GM03348 (cell line): ENCODE data around the gene NDRG2.
"Not testable (repeated sequence)": the region's sequence is repeated elsewhere in the genome, so short reads cannot be mapped to it uniquely, and the experiment has no call there.

Experiments used
- DNase-seq: peaks from one replicate; pipeline ENCODE4 v3.0.0; 2012; ENCODE audit warnings: low spot score

The NDRG2 gene

DNA sequence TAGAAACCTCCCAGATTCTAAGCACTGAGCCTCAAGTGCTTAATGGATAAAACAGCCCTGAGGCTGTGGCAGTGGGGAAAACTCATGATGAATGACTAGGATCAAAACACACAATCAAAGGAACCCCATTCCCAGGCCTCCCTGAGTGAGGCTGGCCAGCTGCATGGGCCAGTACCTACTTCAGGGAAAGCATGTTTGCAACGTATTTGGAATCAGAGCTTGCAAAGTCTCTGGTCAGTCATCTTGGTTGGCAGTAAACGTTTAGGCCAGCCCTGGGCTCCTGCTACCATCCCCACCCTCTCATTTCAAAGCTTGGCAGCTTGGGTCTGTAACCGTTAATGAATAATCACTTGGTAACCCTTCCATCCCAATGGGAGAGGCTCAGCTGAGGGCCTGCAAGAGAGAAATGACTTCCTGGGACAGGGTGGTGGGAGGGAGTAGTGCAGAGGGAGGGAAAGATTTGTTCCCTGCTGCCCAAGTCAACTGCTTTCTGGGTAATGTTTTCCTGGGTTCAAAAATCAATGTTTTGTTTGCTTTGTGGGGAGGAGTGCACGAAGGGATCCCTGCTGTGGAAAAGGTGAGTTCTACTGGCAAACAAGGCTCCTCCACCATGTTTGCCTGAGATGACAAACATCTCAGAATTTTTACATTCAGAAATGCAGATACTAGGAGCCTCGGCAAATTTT is 30.7 kb upstream of the NDRG2 start:
- no peak for DNase-seq

DNA sequence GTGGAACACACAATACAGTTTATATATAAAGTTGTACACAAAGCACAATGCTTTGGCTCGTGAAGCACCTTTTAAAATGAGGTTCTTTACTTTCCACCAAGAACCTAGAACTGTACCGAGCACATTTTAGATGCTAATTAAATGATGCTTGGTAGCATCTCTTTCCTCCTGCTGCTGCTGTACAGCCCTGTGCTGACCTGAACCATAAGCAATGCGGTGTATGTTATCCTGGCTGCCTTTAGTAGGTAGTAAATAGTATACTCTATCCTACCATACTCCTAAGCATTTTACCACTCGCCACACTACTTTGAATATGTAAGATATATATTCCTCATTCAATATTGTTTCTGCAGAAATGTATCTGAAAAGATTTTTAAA is 29.9 kb upstream of the NDRG2 start:
- no peak for DNase-seq

DNA sequence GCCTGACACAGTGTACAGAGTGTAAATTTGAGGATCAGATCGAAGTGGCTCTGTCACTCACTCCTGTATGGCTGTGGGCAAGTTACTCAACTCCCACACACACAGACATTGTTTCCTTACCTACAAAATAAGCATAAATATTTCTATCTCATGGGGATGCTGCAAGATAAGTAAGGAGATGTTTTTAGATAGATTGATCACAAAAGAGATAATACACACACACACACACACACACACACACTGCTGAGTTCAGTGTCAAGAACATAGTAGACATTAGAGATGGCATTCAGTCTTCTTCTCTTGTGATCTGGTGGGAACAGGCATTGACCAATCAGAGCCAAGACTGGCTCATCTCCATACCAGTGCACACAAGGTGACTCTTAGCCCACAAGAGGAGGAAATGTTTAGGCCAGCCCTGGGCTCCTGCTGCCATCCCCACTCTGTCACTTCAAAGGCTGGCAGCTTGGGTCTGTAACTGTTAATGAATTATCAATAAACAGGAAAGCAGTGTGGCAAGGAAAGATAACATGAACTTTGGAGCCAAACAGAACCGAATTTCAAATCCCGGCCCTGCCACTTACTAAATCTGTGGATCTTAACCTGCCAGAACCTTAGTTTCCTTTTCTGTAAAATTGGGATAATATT is 29.4 kb upstream of the NDRG2 start:
- no peak for DNase-seq

- DNase-seq = no peak
These were observed 28.6 kb upstream of the NDRG2 start for GRCh38 chr14:21053184-21054122.

DNA sequence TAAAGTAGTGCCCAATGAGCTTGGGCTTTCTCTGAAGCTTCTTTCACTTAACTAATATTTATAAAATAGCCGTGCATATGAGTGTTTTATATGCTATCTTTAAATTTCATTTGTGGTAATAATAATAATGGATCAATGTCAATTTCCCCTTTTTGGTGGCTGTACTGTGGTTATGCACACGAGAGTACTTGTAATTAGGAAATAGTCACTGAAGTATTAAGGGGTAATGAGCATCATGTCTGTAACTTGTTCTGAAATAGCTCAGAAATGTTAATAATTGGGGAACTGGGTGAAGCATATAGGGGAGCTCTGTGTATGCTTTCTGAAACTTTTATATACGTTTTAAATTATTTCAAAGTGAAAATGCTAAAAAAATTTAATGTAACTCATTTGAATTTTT is 25.7 kb upstream of the NDRG2 start:
- DNase-seq = no peak

- peak; percentile 50 for DNase-seq
These were observed 24.4 kb upstream of the NDRG2 start for GRCh38 chr14:21049271-21049673.

- DNase-seq = no peak
These were observed 23.8 kb upstream of the NDRG2 start for GRCh38 chr14:21048638-21049037.

DNA sequence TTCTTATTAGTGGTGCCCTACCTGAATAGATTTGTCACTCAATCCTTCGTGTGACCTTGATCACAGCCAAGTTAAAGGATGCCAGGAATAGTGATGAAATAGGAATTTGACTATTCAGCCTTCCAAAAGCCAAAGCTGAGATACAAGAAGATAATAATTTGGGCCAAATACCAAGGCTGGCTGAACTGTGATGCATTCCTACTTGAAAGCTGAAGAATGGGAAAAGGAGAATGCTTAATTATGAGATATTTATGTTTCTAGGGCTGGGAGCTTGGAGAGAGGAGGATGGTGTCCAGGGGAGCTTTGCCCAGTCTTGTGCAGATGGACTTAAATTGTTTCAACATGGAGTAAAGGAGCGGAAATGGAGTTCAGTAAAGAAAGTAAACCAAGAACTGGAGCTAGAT is 22.5 kb upstream of the NDRG2 start:
- DNase-seq = peak; percentile 79

- no peak for DNase-seq
These were observed 19.2 kb upstream of the NDRG2 start for GRCh38 chr14:21043974-21044618.

GRCh38 chr14:21043387-21043973 is 18.6 kb upstream of the NDRG2 start:
- no peak for DNase-seq

- no peak for DNase-seq
These were observed 18.1 kb upstream of the NDRG2 start for GRCh38 chr14:21042918-21043317.

DNA sequence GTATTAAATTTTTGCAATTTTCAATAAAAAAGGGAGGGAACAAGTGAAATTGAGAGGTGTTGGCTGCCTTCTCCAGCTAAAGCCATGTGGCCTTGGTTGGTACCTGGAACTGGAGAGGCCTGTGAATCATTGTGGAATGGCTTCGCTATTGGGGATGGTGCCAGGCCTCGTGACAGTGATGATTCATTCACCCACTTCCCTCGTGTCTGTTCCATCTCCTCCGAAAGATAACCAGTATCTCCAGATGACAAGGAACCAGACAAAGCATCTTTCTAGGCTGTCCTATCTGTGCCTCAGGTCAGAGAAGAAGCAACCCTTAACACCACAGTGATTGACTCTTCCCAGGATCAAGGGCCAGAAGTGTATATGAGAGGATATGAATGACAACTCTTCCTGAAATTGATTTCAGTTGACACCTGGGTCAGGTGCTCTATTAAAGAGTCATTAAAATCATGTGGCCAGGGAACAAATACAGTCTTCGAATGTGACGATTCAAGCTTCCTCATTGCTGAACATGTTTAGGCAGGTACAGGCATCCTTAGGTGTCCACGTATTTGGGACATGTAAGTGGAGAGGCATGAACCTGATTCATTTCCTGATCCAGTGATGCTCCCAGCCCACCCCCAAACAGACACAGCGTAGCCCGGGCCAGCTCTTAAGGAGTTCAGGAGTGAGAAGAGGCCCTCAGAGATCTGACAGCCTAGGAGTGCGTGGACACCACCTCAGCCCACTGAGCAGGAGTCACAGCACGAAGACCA is 17.0 kb upstream of the NDRG2 start, which contains the start of gene RNASE7:
TSS of gene RNASE7 (plus strand) at position 687 of the 758 bp plus-strand sequence. CDS start 631 bp downstream, outside the sequence.
- DNase-seq = peak; percentile 53

GRCh38 chr14:21040941-21041340 is 16.1 kb upstream of the NDRG2 start:
- not testable (repeated sequence) for DNase-seq

- DNase-seq = no peak
These were observed 15.6 kb upstream of the NDRG2 start for GRCh38 chr14:21040370-21040925.

- DNase-seq = peak; percentile 75
These were observed 14.9 kb upstream of the NDRG2 start for GRCh38 chr14:21039585-21040369.

GRCh38 chr14:21038441-21039422 is 13.9 kb upstream of the NDRG2 start:
- DNase-seq = peak; percentile 85

DNA sequence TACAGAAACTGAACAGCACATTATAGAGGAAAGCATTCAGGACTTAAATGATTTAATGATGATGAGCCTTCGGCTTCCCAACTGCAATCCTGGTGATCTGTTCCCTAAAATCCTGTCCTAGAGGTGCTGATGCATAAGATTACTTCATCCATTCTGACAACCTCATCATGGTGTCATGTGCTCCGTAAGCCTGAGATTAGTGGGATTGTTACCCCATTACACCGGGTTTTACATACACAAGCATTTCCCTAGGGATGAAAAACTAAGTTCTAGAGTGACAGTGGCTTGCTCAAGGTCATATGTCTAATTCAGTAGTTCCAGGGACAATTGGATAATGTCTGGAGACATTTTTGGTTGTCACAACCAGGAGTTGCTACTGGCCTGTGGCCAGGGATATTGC is 12.3 kb upstream of the NDRG2 start:
- no peak for DNase-seq

DNA sequence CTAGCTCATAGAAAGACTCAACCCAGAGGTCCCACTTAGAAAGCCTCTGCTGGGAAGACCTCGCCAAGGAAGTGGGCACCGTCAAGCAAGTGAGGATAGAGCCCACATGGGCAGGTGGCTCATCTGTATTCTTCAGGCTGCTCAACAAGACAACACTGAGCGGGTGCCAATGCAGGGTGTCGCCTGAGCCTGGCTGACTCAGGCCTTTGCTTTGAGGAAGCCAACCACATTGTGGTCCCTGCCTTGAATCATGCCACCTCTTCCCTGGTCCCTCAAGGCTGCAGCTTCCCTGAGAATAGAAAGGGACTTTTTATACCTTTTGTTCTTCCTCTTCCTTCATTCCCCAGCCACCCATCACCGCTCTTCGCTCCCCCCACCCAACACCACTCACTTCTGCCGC is 11.9 kb upstream of the NDRG2 start:
- no peak for DNase-seq

DNA sequence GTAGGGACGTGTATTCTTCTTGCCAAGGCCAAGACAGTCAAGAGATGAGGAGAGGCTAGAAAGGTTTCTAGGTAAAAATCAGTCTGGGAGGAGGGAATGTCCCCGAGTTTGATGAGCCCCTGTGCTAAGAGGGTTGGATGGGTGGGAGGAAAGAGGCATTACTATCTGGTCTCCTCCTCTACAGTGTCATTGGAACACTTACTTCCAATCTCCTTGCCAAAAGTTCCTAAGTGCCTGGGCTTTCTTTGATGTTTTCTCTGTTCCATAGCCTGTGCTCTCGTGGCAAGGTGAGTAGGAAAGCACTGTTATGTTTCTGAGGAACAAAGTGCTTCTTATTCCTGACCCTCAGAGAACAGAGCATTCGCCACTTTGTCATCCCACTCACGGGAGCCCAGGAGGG is 9.8 kb upstream of the NDRG2 start, which contains the start of gene RNASE13:
TSS of gene RNASE13 (minus strand) at position 101 of the 400 bp plus-strand sequence. CDS start 519 bp downstream, outside the sequence.
- no peak for DNase-seq
